ENCODE data around the gene BAG2. TPM values are rescaled to one million over a fixed set of nuclear protein-coding genes. Genes with fewer than 3 reads are reported as not detected.

The BAG2 gene
- total RNA-seq, 1 donor from 2014 or later: 8.8 TPM

- no peaks in the 10 kb centered on the region for H3K9me3 ChIP-seq
- no peak for DNase-seq (ENCODE audit: extremely low spot score in 2 of 2)
- TF ChIP-seq POLR2AphosphoS5 (IDR thresholded peaks at IDR 0.05; ENCODE audit: insufficient read depth in 1 of 2, low read depth in 1 of 2) (no peak), CTCF (IDR thresholded peaks at IDR 0.05) (no peak), POLR2A (IDR thresholded peaks at IDR 0.05) (no peak)
- H3K27me3 ChIP-seq: no peaks in the 10 kb centered on the region
- no peak overlapping the region for H3K27ac ChIP-seq
- H3K4me1 ChIP-seq: peaks cover 11% of the 10 kb centered on the region
- intact Hi-C loops (cut with DNase I): loop anchor here (10.0 kb wide), 1 partner anchor 119 kb away; the partner anchor contains the start of gene PRIM2
- H3K4me3 ChIP-seq: no peak overlapping the region
- H3K36me3 ChIP-seq: peaks cover 0 to 3% of the 10 kb centered on the region in 2 donors
Observed at GRCh38 chr6:57195457-57195856, 23.3 kb downstream of the BAG2 start.

- Histone ChIP-seq H3K27ac (peak overlapping the region; percentile 47), H3K4me1 (peaks cover 13% of the 10 kb centered on the region), H3K4me3 (no peak overlapping the region), H3K9me3 (no peaks in the 10 kb centered on the region), H3K36me3 (no peaks in the 10 kb centered on the region), H3K27me3 (no peaks in the 10 kb centered on the region)
- intact Hi-C loops (cut with DNase I): loop anchor here (10.0 kb wide), 1 partner anchor 116 kb away; the partner anchor contains the start of gene PRIM2
- TF ChIP-seq CTCF (IDR thresholded peaks at IDR 0.05) (no peak), POLR2AphosphoS5 (IDR thresholded peaks at IDR 0.05; ENCODE audit: insufficient read depth in 1 of 2, low read depth in 1 of 2) (no peak), POLR2A (IDR thresholded peaks at IDR 0.05) (no peak)
- no peak for DNase-seq (ENCODE audit: extremely low spot score in 2 of 2)
Observed at GRCh38 chr6:57198926-57199636, 27.0 kb downstream of the BAG2 start.

GRCh38 chr6:57201718-57202117 lies 29.6 kb downstream of the BAG2 start:
- Histone ChIP-seq H3K4me3 (no peak overlapping the region), H3K27ac (no peak overlapping the region), H3K27me3 (no peaks in the 10 kb centered on the region), H3K36me3 (no peaks in the 10 kb centered on the region), H3K4me1 (peaks cover 13% of the 10 kb centered on the region), H3K9me3 (no peaks in the 10 kb centered on the region)
- intact Hi-C loops (cut with DNase I): no loop called here
- no peak for DNase-seq (ENCODE audit: extremely low spot score in 2 of 2)
- TF ChIP-seq CTCF (IDR thresholded peaks at IDR 0.05): no peak
- TF ChIP-seq POLR2AphosphoS5 (IDR thresholded peaks at IDR 0.05; ENCODE audit: insufficient read depth in 1 of 2, low read depth in 1 of 2): no peak
- no peak for TF ChIP-seq POLR2A (IDR thresholded peaks at IDR 0.05)

- intact Hi-C loops (cut with DNase I): no loop called here
- H3K36me3 ChIP-seq: no peaks in the 10 kb centered on the region
- H3K9me3 ChIP-seq: no peaks in the 10 kb centered on the region
- DNase-seq (ENCODE audit: extremely low spot score in 2 of 2): no peak
- H3K27me3 ChIP-seq: no peaks in the 10 kb centered on the region
- TF ChIP-seq CTCF (IDR thresholded peaks at IDR 0.05): no peak
- TF ChIP-seq POLR2A (IDR thresholded peaks at IDR 0.05): no peak
- TF ChIP-seq POLR2AphosphoS5 (IDR thresholded peaks at IDR 0.05; ENCODE audit: insufficient read depth in 1 of 2, low read depth in 1 of 2): no peak
- no peak overlapping the region for H3K4me3 ChIP-seq
- H3K27ac ChIP-seq: no peak overlapping the region
- H3K4me1 ChIP-seq: no peaks in the 10 kb centered on the region
Observed at GRCh38 chr6:57205550-57206328, 33.6 kb downstream of the BAG2 start.

All from vagina (tissue), 2 donors.